Kidney (tissue), 14 donors: ENCODE data around the gene PRKD2. TPM values are rescaled to one million over a fixed set of nuclear protein-coding genes. Genes with fewer than 3 reads are reported as not detected.
A peak's percentile ranks its signal among the peaks of the same experiment; 100 is the strongest.

Source experiments
- DNase-seq, 5 donors: peaks; one replicate each; pipeline ENCODE4 v3.0.0-alpha.2; 2013 to 2020
- FAIRE-seq: peaks from 2 replicates; lab custom pipeline; 2012; peaks lifted over from hg19 to GRCh38; lab: Jason Lieb, UNC
- H3K27ac ChIP-seq, 2 donors: one replicate each; pipeline ENCODE4 v1.7.0; 2013; ENCODE audit warnings: low read depth in 2 of 2, low read length in 2 of 2, inconsistent platforms in 1 of 2
- H3K27me3 ChIP-seq: one replicate; pipeline ENCODE4 v1.7.1; 2013; ENCODE audit warnings: low read length, inconsistent platforms; ENCODE audit not compliant: control insufficient read depth, insufficient read depth
- H3K36me3 ChIP-seq, 3 donors: one replicate each; pipeline versions ENCODE4 v1.7.0 to v1.7.1; 2013; ENCODE audit warnings: low read length in 3 of 3, control low read depth in 1 of 3, inconsistent platforms in 1 of 3; ENCODE audit not compliant: insufficient read depth in 3 of 3, control insufficient read depth in 2 of 3
- H3K4me1 ChIP-seq, 3 donors: one replicate each; pipeline versions ENCODE4 v1.7.0 to v1.7.1; 2013; ENCODE audit warnings: low read length in 3 of 3, inconsistent platforms in 1 of 3, low read depth in 1 of 3; ENCODE audit not compliant: control insufficient read depth in 2 of 3, insufficient read depth in 2 of 3
- H3K4me3 ChIP-seq, 3 donors: one replicate each; pipeline versions ENCODE4 v1.7.0 to v1.8.1; 2013; ENCODE audit warnings: low read length in 3 of 3, control low read depth in 1 of 3, inconsistent platforms in 1 of 3
- H3K9ac ChIP-seq, 3 donors: one replicate each; pipeline versions ENCODE4 v1.7.0 to v1.7.1; 2013; ENCODE audit warnings: low read length in 3 of 3, control low read depth in 1 of 3, inconsistent platforms in 1 of 3
- H3K9me3 ChIP-seq, 3 donors: one replicate each; pipeline versions ENCODE4 v1.7.0 to v1.7.1; 2013; ENCODE audit warnings: low read length in 3 of 3, control low read depth in 1 of 3, inconsistent platforms in 1 of 3; ENCODE audit not compliant: control insufficient read depth in 2 of 3, insufficient read depth in 1 of 3
- intact Hi-C: fragments of 100-400 bp; cut with DNase I; formaldehyde crosslinking; loops from one replicate; pipeline ENCODE4 v1.11.1; 2022
- polyA plus RNA-seq: library from polyadenylated mRNA; stranded (reverse); fragments of 350-450 nt; fragmentation: Illumina TruSeq; extraction: RNeasy Lipid Tissue Mini Kit (QIAGEN cat#74804); gene quantifications from one replicate; pipeline ENCODE4 v1.2.3, GENCODE V29; 2014; ENCODE audit warnings: low read depth, low replicate concordance; ENCODE audit not compliant: insufficient read depth
- total RNA-seq: library from RNA; stranded (reverse); fragmentation: NEBNext Ultra II Directional; extraction: Animal tissue kit (Norgen Biotek cat#: 25700); gene quantifications from one replicate; pipeline ENCODE4 v1.2.1, GENCODE V29; 2021
- TF ChIP-seq, protein P1 (sequence below): IDR thresholded peaks from 3 replicates; pipeline ENCODE4 v1.5.1; 2012; ENCODE audit warnings: mild to moderate bottlenecking, moderate library complexity, borderline replicate concordance; ENCODE audit not compliant: insufficient read depth; ENCODE audit errors: extremely low read depth
- donor health status: control.
- donor health status: control.
- donor health status: control.
- donor health status: control.
- donor health status: control.
- donor health status: DM: yes; HTN: yes; CAD: no.
- donor health status: Normal renal cell carcinoma (clear cell type).

Gene PRKD2
- total and polyA plus RNA-seq, 2 donors from 2014 or later, result 26.7 to 69.8 TPM

DNA sequence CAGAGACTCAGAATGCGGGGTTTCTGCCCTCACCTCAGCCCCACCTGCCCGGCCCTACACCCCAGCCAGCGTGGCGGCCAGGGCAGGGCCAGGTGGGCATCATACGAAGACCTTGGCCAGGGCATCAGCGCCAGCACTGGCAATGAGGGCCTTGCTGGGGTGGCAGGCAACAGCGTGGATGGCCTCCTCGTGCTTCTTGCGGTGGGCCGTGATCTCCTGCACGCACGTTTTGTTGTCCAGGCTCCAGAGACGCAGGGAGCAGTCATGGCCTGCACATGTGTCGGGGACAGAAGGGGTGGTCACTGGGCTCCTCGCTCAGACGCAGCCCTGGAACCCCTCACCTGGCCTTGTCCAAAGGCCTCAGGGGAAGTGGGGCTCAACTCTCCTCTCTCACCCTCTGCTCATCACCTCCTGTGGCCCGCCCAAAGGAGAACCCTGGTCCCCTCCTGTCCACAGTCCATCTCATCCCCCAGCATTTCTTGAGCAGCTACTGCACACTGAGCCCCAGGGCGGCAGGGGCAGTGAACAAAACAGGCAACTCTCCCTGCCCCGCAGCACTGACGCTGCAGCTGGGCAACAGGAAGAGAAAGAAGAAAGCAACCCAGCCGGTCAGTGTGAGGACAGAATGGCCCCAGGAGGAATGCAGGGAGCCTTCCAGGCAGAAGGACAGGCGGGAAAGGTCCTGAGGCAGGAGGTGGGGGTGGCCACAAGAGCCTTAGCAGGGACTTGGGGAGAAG, 3.8 kb upstream of the PRKD2 start:
- H3K4me3 ChIP-seq, result no peak overlapping the region
- intact Hi-C loops, result no loop called here
- H3K27me3 ChIP-seq, result no peaks in the 10 kb centered on the region
- no peak overlapping the region for H3K27ac ChIP-seq
- no peaks in the 10 kb centered on the region for H3K9me3 ChIP-seq
- H3K4me1 ChIP-seq, result peaks cover 0 to 10% (median under 1%) of the 10 kb centered on the region in 3 donors
- no peak overlapping the region for H3K9ac ChIP-seq
- DNase-seq (no peak), FAIRE-seq (no peak)
- peaks cover 0 to 31% (median 14%) of the 10 kb centered on the region in 3 donors for H3K36me3 ChIP-seq
- TF ChIP-seq, protein P1, sequence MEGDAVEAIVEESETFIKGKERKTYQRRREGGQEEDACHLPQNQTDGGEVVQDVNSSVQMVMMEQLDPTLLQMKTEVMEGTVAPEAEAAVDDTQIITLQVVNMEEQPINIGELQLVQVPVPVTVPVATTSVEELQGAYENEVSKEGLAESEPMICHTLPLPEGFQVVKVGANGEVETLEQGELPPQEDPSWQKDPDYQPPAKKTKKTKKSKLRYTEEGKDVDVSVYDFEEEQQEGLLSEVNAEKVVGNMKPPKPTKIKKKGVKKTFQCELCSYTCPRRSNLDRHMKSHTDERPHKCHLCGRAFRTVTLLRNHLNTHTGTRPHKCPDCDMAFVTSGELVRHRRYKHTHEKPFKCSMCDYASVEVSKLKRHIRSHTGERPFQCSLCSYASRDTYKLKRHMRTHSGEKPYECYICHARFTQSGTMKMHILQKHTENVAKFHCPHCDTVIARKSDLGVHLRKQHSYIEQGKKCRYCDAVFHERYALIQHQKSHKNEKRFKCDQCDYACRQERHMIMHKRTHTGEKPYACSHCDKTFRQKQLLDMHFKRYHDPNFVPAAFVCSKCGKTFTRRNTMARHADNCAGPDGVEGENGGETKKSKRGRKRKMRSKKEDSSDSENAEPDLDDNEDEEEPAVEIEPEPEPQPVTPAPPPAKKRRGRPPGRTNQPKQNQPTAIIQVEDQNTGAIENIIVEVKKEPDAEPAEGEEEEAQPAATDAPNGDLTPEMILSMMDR, result no peak

DNA sequence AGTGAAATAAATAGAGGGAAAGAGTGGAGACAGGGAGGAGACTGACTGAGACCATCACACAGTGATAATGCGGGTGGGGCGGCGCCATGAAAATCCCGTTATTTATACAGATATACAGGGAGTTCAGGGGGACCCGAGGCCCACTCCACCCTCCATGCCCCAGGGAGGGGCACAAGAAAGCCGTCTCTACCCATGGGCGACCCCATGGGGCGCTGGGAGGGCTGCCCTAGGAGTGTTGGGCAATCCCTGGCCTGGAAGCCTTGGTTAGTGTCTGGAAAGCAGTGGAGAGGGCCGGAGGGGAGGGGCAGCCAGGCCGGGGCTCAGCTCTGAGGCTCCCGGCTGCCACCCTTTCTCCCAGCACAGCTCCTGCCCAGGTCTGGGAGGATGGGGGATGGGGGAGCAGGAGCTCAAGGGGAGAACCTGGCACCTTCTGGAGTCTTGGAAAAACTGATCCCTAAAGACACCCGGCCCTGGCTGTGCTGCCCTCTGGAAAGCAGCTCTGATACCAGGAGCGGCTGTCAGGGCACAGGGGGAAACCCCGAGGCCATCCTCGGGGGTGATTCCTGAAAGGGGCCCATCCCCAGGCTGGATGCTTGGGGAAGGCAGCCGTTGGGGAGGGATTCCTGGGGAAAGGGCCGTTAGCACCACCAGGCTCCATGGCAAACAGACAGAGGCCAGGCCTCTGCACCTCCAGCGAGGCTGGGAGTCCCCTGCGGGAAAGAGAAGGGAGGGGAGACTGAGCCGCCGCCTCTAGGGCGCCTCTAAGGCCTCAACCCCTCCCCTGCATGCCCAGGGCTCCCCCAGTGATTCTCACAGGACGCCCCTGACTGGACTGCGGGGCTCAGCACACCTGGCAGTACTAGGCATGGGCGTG, 3.0 kb upstream of the PRKD2 start:
- intact Hi-C loops, result no loop called here
- no peak for FAIRE-seq
- H3K27ac ChIP-seq, result no peak overlapping the region
- peaks cover 2 to 15% (median 8%) of the 10 kb centered on the region in 3 donors for H3K4me1 ChIP-seq
- DNase-seq, result peak in 2 of 5 donors; percentile 35 to 70
- H3K9ac ChIP-seq, result no peak overlapping the region
- H3K4me3 ChIP-seq, result no peak overlapping the region
- TF ChIP-seq, protein P1, result no peak
- peaks cover 0 to 25% (median 14%) of the 10 kb centered on the region in 3 donors for H3K36me3 ChIP-seq
- no peaks in the 10 kb centered on the region for H3K9me3 ChIP-seq
- H3K27me3 ChIP-seq, result no peaks in the 10 kb centered on the region

DNA sequence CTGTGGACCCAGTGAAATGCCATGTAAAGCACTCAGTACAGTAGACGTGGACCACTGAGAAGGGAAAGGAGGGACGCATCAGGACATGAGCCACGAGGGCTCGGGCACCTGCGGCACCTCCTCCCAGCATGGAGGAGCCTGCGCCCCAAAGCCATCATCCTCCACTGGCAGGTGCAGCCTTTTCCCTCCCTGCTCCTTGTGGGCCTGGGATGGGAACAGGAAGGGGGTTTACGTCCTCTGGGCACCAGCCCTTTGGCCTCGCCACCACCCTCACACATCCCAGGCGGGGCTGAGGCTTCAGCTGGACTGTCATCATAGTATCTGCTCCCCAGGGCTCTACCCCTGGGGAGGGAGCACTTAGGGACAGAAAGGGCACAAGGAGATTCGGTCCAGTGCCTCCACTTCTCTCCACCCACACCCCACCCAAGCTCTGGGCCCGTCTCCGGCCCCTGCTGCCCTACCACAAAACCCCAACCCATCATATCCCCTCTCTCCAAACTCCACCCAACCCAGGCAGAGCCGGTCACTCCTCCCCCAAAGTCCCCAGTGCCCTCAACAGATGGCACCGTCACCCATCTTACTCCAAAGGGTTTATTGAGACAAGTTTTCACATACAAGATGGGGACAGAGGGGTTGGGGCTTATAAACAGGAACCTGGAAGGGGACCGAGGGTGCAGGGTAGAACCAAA, 2.2 kb upstream of the PRKD2 start:
- FAIRE-seq, result no peak
- Histone ChIP-seq H3K27me3 (no peaks in the 10 kb centered on the region), H3K27ac (no peak overlapping the region), H3K4me3 (no peak overlapping the region), H3K4me1 (peaks cover 2 to 15% (median 10%) of the 10 kb centered on the region in 3 donors), H3K9ac (no peak overlapping the region), H3K9me3 (no peaks in the 10 kb centered on the region), H3K36me3 (peaks cover 0 to 18% (median 14%) of the 10 kb centered on the region in 3 donors)
- DNase-seq, result peak in 1 of 5 donors; percentile 60
- TF ChIP-seq, protein P1, result no peak
- intact Hi-C loops, result no loop called here
